GM12878 (cell line): Measurements from ENCODE around the gene CCDC187. TPM values are rescaled to one million over a fixed set of nuclear protein-coding genes. Genes with fewer than 3 reads are reported as not detected.

Experiments
- ATAC-seq: fragments of 200-7000 bp; cut with Tn5 transposase; 3 replicates; pipeline ENCODE4 v1.9.1; 2020; ENCODE audit warnings: mild to moderate bottlenecking, moderate library complexity
- BruUV-seq: library from RNA; stranded (reverse); fragments of 400-500 nt; replicated peaks from 2 replicates; lab custom pipeline; 2021; lab: Mats Ljungman, UMichigan
- CTCF ChIA-PET: fragments of 300-600 bp; sonication (Branson Sonifier 250); formaldehyde crosslinking; extraction: SDS; loops from one replicate; lab custom pipeline; 2021; ENCODE audit warnings: inconsistent platforms; lab: Yijun Ruan, JAX
- POLR2A ChIA-PET: fragments of 350-600 bp; formaldehyde crosslinking; extraction: SDS; loops from one replicate; lab custom pipeline; 2021; ENCODE audit warnings: inconsistent platforms; lab: Charles Lee
- RAD21 ChIA-PET: fragments of 300-600 bp; sonication (Branson Sonifier 250); formaldehyde crosslinking; loops from one replicate; lab custom pipeline; 2023; ENCODE audit warnings: antibody characterized with exemption; ENCODE audit not compliant: unreplicated experiment; lab: Charles Lee
- SMC1A ChIA-PET: fragments of 300-600 bp; sonication (Branson Sonifier 250); formaldehyde crosslinking; loops from one replicate; lab custom pipeline; 2023; ENCODE audit not compliant: unreplicated experiment, uncharacterized antibody; lab: Charles Lee
- DNase-seq: peaks from one replicate; pipeline ENCODE4 v3.0.0-alpha.2; 2011; ENCODE audit warnings: low read depth, low spot score
- FAIRE-seq: peaks from 3 replicates; lab custom pipeline; 2011; peaks lifted over from hg19 to GRCh38; lab: Jason Lieb, UNC
- H2AFZ ChIP-seq: 2 replicates; pipeline ENCODE4 v1.6.0; 2011; ENCODE audit warnings: low read depth, low read length, control low read depth; ENCODE audit not compliant: control insufficient read depth
- H3K27ac ChIP-seq: 2 replicates; pipeline ENCODE4 v1.5.1; 2011; ENCODE audit warnings: control low read depth; ENCODE audit not compliant: control insufficient read depth, insufficient read depth
- H3K27me3 ChIP-seq, 2 experiments: replicated peaks in 1 of 2; 2 replicates each; pipeline versions ENCODE4 v1.6.0 to v1.6.1; 2011; ENCODE audit warnings: low read length in 1 of 2; ENCODE audit not compliant: control insufficient read depth in 2 of 2, insufficient read depth in 2 of 2
- H3K36me3 ChIP-seq, 2 experiments: 2 replicates each; pipeline ENCODE4 v1.5.1; 2011; ENCODE audit warnings: low read length in 1 of 2; ENCODE audit not compliant: control insufficient read depth in 2 of 2, insufficient read depth in 2 of 2
- H3K4me1 ChIP-seq: 2 replicates; pipeline ENCODE4 v1.6.1; 2011; ENCODE audit warnings: mild to moderate bottlenecking, low read length, moderate library complexity, mixed read lengths; ENCODE audit not compliant: control insufficient read depth, insufficient read depth
- H3K4me2 ChIP-seq: 2 replicates; pipeline ENCODE4 v1.6.0; 2011; ENCODE audit warnings: control low read depth; ENCODE audit not compliant: control insufficient read depth, insufficient read depth
- H3K4me3 ChIP-seq: fragments of 200-600 bp; sonication (generic); 2 replicates; pipeline ENCODE4 v1.5.1; 2016
- H3K79me2 ChIP-seq: 2 replicates; pipeline ENCODE4 v1.6.0; 2011; ENCODE audit warnings: low read length; ENCODE audit not compliant: control insufficient read depth, insufficient read depth
- H3K9ac ChIP-seq: 2 replicates; pipeline ENCODE4 v1.8.0; 2011; ENCODE audit warnings: low read length, control low read depth, mixed read lengths; ENCODE audit not compliant: control insufficient read depth, insufficient read depth
- H3K9me3 ChIP-seq: replicated peaks from 3 replicates; pipeline ENCODE4 v1.5.1; 2011; ENCODE audit warnings: mild to moderate bottlenecking, low read length; ENCODE audit not compliant: control insufficient read depth, insufficient read depth
- H4K20me1 ChIP-seq: 2 replicates; pipeline ENCODE4 v1.6.0; 2011; ENCODE audit not compliant: control insufficient read depth, insufficient read depth
- BACH1 ChIP-seq: fragments of 450-650 bp; IDR thresholded peaks from 2 replicates; pipeline ENCODE4 v1.6.1; 2017; ENCODE audit warnings: mild to moderate bottlenecking, borderline replicate concordance
- BMI1 ChIP-seq: fragments of 450-650 bp; IDR thresholded peaks from 2 replicates; pipeline ENCODE4 v1.6.1; 2016; ENCODE audit warnings: mild to moderate bottlenecking, moderate library complexity, borderline replicate concordance
- CBFB ChIP-seq: IDR thresholded peaks from 2 replicates; pipeline ENCODE4 v1.6.1; 2016; ENCODE audit warnings: antibody characterized with exemption, low read depth
- CREM ChIP-seq: IDR thresholded peaks from 2 replicates; pipeline ENCODE4 v1.6.1; 2014; ENCODE audit warnings: antibody characterized with exemption, low read depth
- HDGF ChIP-seq: fragments of 450-650 bp; IDR thresholded peaks from 2 replicates; pipeline ENCODE4 v1.6.1; 2016; ENCODE audit warnings: antibody characterized with exemption
- IKZF2 ChIP-seq, 2 experiments: fragments of 450-650 bp; IDR thresholded peaks; 2 replicates each; pipeline ENCODE4 v1.6.1; 2017; ENCODE audit warnings: mild to moderate bottlenecking in 2 of 2, moderate library complexity in 2 of 2
- KLF5 ChIP-seq: fragments of 450-650 bp; IDR thresholded peaks from 2 replicates; pipeline ENCODE4 v1.6.1; 2014; ENCODE audit warnings: mild to moderate bottlenecking; ENCODE audit not compliant: partially characterized antibody
- MEF2A ChIP-seq: IDR thresholded peaks from 2 replicates; pipeline ENCODE4 v1.6.1; 2011; ENCODE audit warnings: low read depth, mild to moderate bottlenecking, low read length, moderate library complexity; ENCODE audit not compliant: insufficient read depth
- NBN ChIP-seq: fragments of 450-650 bp; IDR thresholded peaks from 2 replicates; pipeline ENCODE4 v1.6.1; 2016
- RAD51 ChIP-seq: fragments of 450-650 bp; IDR thresholded peaks from 2 replicates; pipeline ENCODE4 v1.6.1; 2016; ENCODE audit warnings: moderate library complexity, mild to moderate bottlenecking, inconsistent platforms
- SIN3A ChIP-seq: IDR thresholded peaks from 2 replicates; pipeline ENCODE4 v1.6.1; 2012; ENCODE audit warnings: low read depth, low read length, improper control_type of control experiment
- SPI1 ChIP-seq: IDR thresholded peaks from 2 replicates; pipeline ENCODE4 v1.6.1; 2011; ENCODE audit warnings: low read depth, mild to moderate bottlenecking, low read length, moderate library complexity, borderline replicate concordance; ENCODE audit not compliant: insufficient read depth
- USF2 ChIP-seq: IDR thresholded peaks from 2 replicates; pipeline ENCODE4 v1.6.1; 2011; ENCODE audit warnings: low read depth, low read length, improper control_type of control experiment, borderline replicate concordance
- ZBTB33 ChIP-seq: fragments of 450-650 bp; IDR thresholded peaks from 2 replicates; pipeline ENCODE4 v1.6.1; 2017; ENCODE audit warnings: mild to moderate bottlenecking
- ZNF207 ChIP-seq: fragments of 450-650 bp; IDR thresholded peaks from 2 replicates; pipeline ENCODE4 v1.6.1; 2014; ENCODE audit warnings: antibody characterized with exemption, mild to moderate bottlenecking, borderline replicate concordance
- ZNF217 ChIP-seq: fragments of 450-650 bp; IDR thresholded peaks from 2 replicates; pipeline ENCODE4 v1.6.1; 2017; ENCODE audit warnings: antibody characterized with exemption, mild to moderate bottlenecking
- ZNF622 ChIP-seq: fragments of 450-650 bp; IDR thresholded peaks from 2 replicates; pipeline ENCODE4 v1.6.1; 2017; ENCODE audit warnings: mild to moderate bottlenecking, inconsistent platforms
- WGBS: methylation state at CpG from one replicate; pipeline ENCODE4 v1.1.6; 2016; ENCODE audit warnings: low lambda C conversion rate; ENCODE audit not compliant: insufficient replicate concordance, insufficient coverage; ENCODE audit errors: missing lambda C conversion rate; 5-methylcytosine and 5-hydroxymethylcytosine counted together
- in situ Hi-C: fragments of 300-500 bp; cut with MboI; formaldehyde crosslinking; loops from 9 replicates; pipeline ENCODE4 v1.14.3; 2018; ENCODE audit warnings: mixed read lengths
- intact Hi-C: fragments of 100-400 bp; cut with micrococcal nuclease; formaldehyde crosslinking; loops from one replicate; pipeline ENCODE4 v1.14.2; 2022; ENCODE audit not compliant: unreplicated experiment
- polyA plus RNA-seq, 11 experiments: library from polyadenylated mRNA; depleted of rRNA in 4 of 11; unstranded in 6 of 11; stranded (reverse) in 5 of 11; fragments of >200 nt; fragmentation: Nextera tagmentation in 4 of 11; fragmentation: Illumina TruSeq in 1 of 11; extraction: Ambion mirVana in 4 of 11; extraction: Trizol in 1 of 11; gene quantifications; 1 replicate in 1 of 11; 2 replicates in 10 of 11; pipeline versions ENCODE4 v1.2.1 to v1.2.3, GENCODE V29; 2011 to 2016; ENCODE audit warnings: inconsistent platforms in 2 of 11, missing spikeins in 2 of 11, low read depth in 1 of 11
- total RNA-seq, 4 experiments: library from RNA; depleted of rRNA in 3 of 4; stranded (reverse); fragments of >200 nt in 3 of 4; fragmentation: Illumina TruSeq in 1 of 4; extraction: Trizol in 1 of 4; gene quantifications; 2 replicates each; pipeline versions ENCODE4 v1.2.1 to v1.2.3, GENCODE V29; 2013 to 2021

Gene CCDC187
- total and polyA plus RNA-seq, 10 of the 15 experiments (the other 5 are each of a cell fraction or from before 2014, with no cell fraction given) = 0.04 to 0.23 (median 0.04) TPM; not detected in 7

GRCh38 chr9:136284951-136285350 lies 18.9 kb downstream of the CCDC187 start:
- no peaks in the 10 kb centered on the region for H3K4me1 ChIP-seq
- H3K4me3 ChIP-seq = no peak overlapping the region
- H3K27ac ChIP-seq = no peak overlapping the region
- RAD21 ChIA-PET = no interaction called here
- no peaks in the 10 kb centered on the region for H3K9me3 ChIP-seq
- no peaks in the 10 kb centered on the region for H3K79me2 ChIP-seq
- no TSS peak for BruUV-seq
- FAIRE-seq = no peak
- intact Hi-C loops = loop anchor here (10.0 kb wide), 1 partner anchor 320 kb away; the partner anchor contains the start of gene UBAC1
- no peaks in the 10 kb centered on the region for H3K36me3 ChIP-seq
- CTCF ChIA-PET = interaction anchor here (2.2 to 2.3 kb wide), 2 partner anchors 17 to 42 kb away, joined by 7 to 11 read pairs; no protein-coding TSS in a partner anchor
- SMC1A ChIA-PET = interaction anchor here (1.6 kb wide), 1 partner anchor 115 kb away, joined by 3 read pairs; no protein-coding TSS in a partner anchor
- ATAC-seq = no peak
- TF ChIP-seq MEF2A (no peak), BACH1 (no peak), IKZF2 (IDR thresholded peaks at IDR 0.05) (no peak), ZNF217 (no peak)
- TF ChIP-seq, all 136 proteins: peak for 0
- POLR2A ChIA-PET = no interaction called here
- in situ Hi-C loops = no loop called here
- Histone ChIP-seq H2AFZ (no peak overlapping the region), H3K9ac (no peak overlapping the region), H3K4me2 (no peak overlapping the region), H3K27me3 (no peaks in the 10 kb centered on the region), H4K20me1 (no peaks in the 10 kb centered on the region)
- DNase-seq = no peak
- WGBS = 53% methylated on average over 15 of the region's 19 CpGs

GRCh38 chr9:136284311-136284710 lies 19.6 kb downstream of the CCDC187 start:
- Histone ChIP-seq H3K9me3 (no peaks in the 10 kb centered on the region), H3K36me3 (no peaks in the 10 kb centered on the region), H3K79me2 (no peaks in the 10 kb centered on the region), H3K4me2 (no peak overlapping the region), H3K4me1 (no peaks in the 10 kb centered on the region)
- ChIA-PET RAD21 (no interaction called here), CTCF (interaction anchor here (0.8 to 2.3 kb wide), 5 partner anchors 16 to 114 kb away, joined by 3 to 11 read pairs (median 6); no protein-coding TSS in a partner anchor)
- no peak for FAIRE-seq
- no peak for ATAC-seq
- no TSS peak for BruUV-seq
- no peak for TF ChIP-seq ZNF207
- no peak for TF ChIP-seq USF2
- no peak for TF ChIP-seq KLF5
- TF ChIP-seq BMI1 = no peak
- TF ChIP-seq ZNF622 = no peak
- no peak for TF ChIP-seq CREM
- no peak for TF ChIP-seq ZBTB33
- TF ChIP-seq CBFB = no peak
- no peak for TF ChIP-seq SPI1
- TF ChIP-seq RAD51 = no peak
- no peak for TF ChIP-seq HDGF
- TF ChIP-seq NBN = no peak
- no peak for TF ChIP-seq SIN3A
- TF ChIP-seq, all 136 proteins: peak for 0
- Histone ChIP-seq H3K4me3 (no peak overlapping the region), H4K20me1 (no peaks in the 10 kb centered on the region), H3K27ac (no peak overlapping the region), H2AFZ (no peak overlapping the region), H3K27me3 (no peaks in the 10 kb centered on the region), H3K9ac (no peak overlapping the region)
- 43% methylated on average over 19 of the region's 22 CpGs for WGBS
- ChIA-PET POLR2A (no interaction called here), SMC1A (interaction anchor here (1.6 kb wide), 2 partner anchors 44 to 114 kb away, joined by 3 to 4 read pairs; no protein-coding TSS in a partner anchor)
- intact Hi-C loops (loop anchor here (10.0 kb wide), 1 partner anchor 320 kb away; the partner anchor contains the start of gene UBAC1), in situ Hi-C loops (no loop called here)
- DNase-seq = no peak
